LHCN-M2 (cell line): ENCODE results near the gene PGBD2. TPM values are rescaled to one million over a fixed set of nuclear protein-coding genes. Genes with fewer than 3 reads are reported as not detected.
"Not testable (repeated sequence)": the region's sequence is repeated elsewhere in the genome, so short reads cannot be mapped to it uniquely, and the experiment has no call there.

Source experiments
- DNase-seq: peaks from one replicate; pipeline ENCODE4 v3.0.0-alpha.2; 2012; ENCODE audit warnings: low read depth
- polyA plus RNA-seq: library from polyadenylated mRNA; unstranded; fragments of >200 nt; gene quantifications from one replicate; pipeline ENCODE4 v1.2.1, GENCODE V29; 2012; ENCODE audit warnings: missing spikeins
- total RNA-seq: library from RNA; depleted of rRNA; stranded (reverse); fragments of >200 nt; gene quantifications from 2 replicates; pipeline ENCODE4 v1.2.3, GENCODE V29; 2014; rRNA removed

Gene PGBD2
- 4.7 and 6.3 TPM in 2 replicates for total RNA-seq
- polyA plus RNA-seq, result 1.7 TPM

- DNase-seq, result peak; percentile 87
These were observed at the start of gene PGBD2 for GRCh38 chr1:248906009-248906752. Gene PGBD2, plus strand, starts transcription at chr1:248906235. Its CDS starts 7,628 bp downstream, at chr1:248913863.

GRCh38 chr1:248857201-248857600, 48.8 kb upstream of the PGBD2 start:
- DNase-seq, result no peak

- no peak for DNase-seq
These were observed 48.3 kb upstream of the PGBD2 start for GRCh38 chr1:248857749-248858095.

- peak; percentile 71 for DNase-seq
These were observed 47.7 kb upstream of the PGBD2 start for GRCh38 chr1:248858096-248858890.

GRCh38 chr1:248858891-248859889, 46.8 kb upstream of the PGBD2 start, which contains the start of gene ZNF692:
Gene ZNF692, minus strand, starts transcription at chr1:248859085. Its CDS starts 776 bp downstream, at chr1:248858309.
- DNase-seq, result peak; percentile 96

- DNase-seq, result no peak
These were observed 46.0 kb upstream of the PGBD2 start for GRCh38 chr1:248860007-248860406.

GRCh38 chr1:248861616-248862015, 44.4 kb upstream of the PGBD2 start:
- no peak for DNase-seq

- DNase-seq, result no peak
These were observed 43.4 kb upstream of the PGBD2 start for GRCh38 chr1:248862695-248862997.

- peak; percentile 68 for DNase-seq
These were observed 42.8 kb upstream of the PGBD2 start for GRCh38 chr1:248862998-248863881.

GRCh38 chr1:248871837-248872401, 34.1 kb upstream of the PGBD2 start:
- no peak for DNase-seq

- peak; percentile 64 for DNase-seq
These were observed 33.2 kb upstream of the PGBD2 start for GRCh38 chr1:248872752-248873408.

GRCh38 chr1:248873409-248873992, 32.5 kb upstream of the PGBD2 start:
- peak; percentile 94 for DNase-seq

GRCh38 chr1:248873993-248874533, 32.0 kb upstream of the PGBD2 start:
- no peak for DNase-seq

- DNase-seq, result no peak
These were observed 24.8 kb upstream of the PGBD2 start for GRCh38 chr1:248881261-248881660.

- not testable (repeated sequence) for DNase-seq
These were observed 23.6 kb upstream of the PGBD2 start for GRCh38 chr1:248882427-248882826.

GRCh38 chr1:248884632-248885295, 21.3 kb upstream of the PGBD2 start:
- peak; percentile 24 for DNase-seq

GRCh38 chr1:248885646-248886045, 20.4 kb upstream of the PGBD2 start:
- no peak for DNase-seq

- peak; percentile 59 for DNase-seq
These were observed 19.7 kb upstream of the PGBD2 start for GRCh38 chr1:248886237-248886895.
